IMR-90 (cell line): ENCODE results near the gene INO80.

Source experiments
- BHLHE40 ChIP-seq: fragments of 150-350 bp; IDR thresholded peaks from 2 replicates; pipeline ENCODE4 v1.6.1; 2016; ENCODE audit warnings: mild to moderate bottlenecking, low read depth, low read length
- CEBPB ChIP-seq: IDR thresholded peaks from 2 replicates; pipeline ENCODE4 v1.6.1; 2012; ENCODE audit warnings: low read depth, low read length, improper control_type of control experiment
- CHD1 ChIP-seq: IDR thresholded peaks from 2 replicates; pipeline ENCODE4 v1.6.1; 2012; ENCODE audit warnings: low read depth, low read length, improper control_type of control experiment
- CTCF ChIP-seq: conservative IDR thresholded peaks from 2 replicates; pipeline ENCODE4 v1.5.1; 2012; ENCODE audit warnings: mild to moderate bottlenecking, low read depth, low read length, improper control_type of control experiment
- ELK1 ChIP-seq: fragments of 150-350 bp; IDR thresholded peaks from 2 replicates; pipeline ENCODE4 v1.6.1; 2016; ENCODE audit warnings: low read depth, mild to moderate bottlenecking, low read length, moderate library complexity, borderline replicate concordance
- MAFK ChIP-seq: IDR thresholded peaks from 2 replicates; pipeline ENCODE4 v1.6.1; 2012; ENCODE audit warnings: low read depth, low read length, improper control_type of control experiment
- MAZ ChIP-seq: IDR thresholded peaks from 2 replicates; pipeline ENCODE4 v1.6.1; 2012; ENCODE audit warnings: low read depth, mild to moderate bottlenecking, low read length, improper control_type of control experiment, moderate library complexity, borderline replicate concordance
- MXI1 ChIP-seq: IDR thresholded peaks from 2 replicates; pipeline ENCODE4 v1.6.1; 2012; ENCODE audit warnings: low read depth, mild to moderate bottlenecking, low read length, moderate library complexity, borderline replicate concordance
- POLR2A ChIP-seq: IDR thresholded peaks from 2 replicates; pipeline ENCODE4 v1.6.1; 2012; ENCODE audit warnings: mild to moderate bottlenecking, low read depth, low read length
- RAD21 ChIP-seq: IDR thresholded peaks from 2 replicates; pipeline ENCODE4 v1.6.1; 2012; ENCODE audit warnings: low read length, improper control_type of control experiment
- RFX5 ChIP-seq: IDR thresholded peaks from 2 replicates; pipeline ENCODE4 v1.8.0; 2012; ENCODE audit warnings: low read depth, mild to moderate bottlenecking, low read length, moderate library complexity
- SMC3 ChIP-seq: fragments of 150-350 bp; IDR thresholded peaks from 2 replicates; pipeline ENCODE4 v1.6.1; 2016; ENCODE audit warnings: low read depth, mild to moderate bottlenecking, antibody characterized with exemption, low read length, moderate library complexity
- USF2 ChIP-seq: fragments of 150-350 bp; IDR thresholded peaks from 2 replicates; pipeline ENCODE4 v1.6.1; 2017; ENCODE audit warnings: mild to moderate bottlenecking, antibody characterized with exemption, low read length, low read depth

DNA sequence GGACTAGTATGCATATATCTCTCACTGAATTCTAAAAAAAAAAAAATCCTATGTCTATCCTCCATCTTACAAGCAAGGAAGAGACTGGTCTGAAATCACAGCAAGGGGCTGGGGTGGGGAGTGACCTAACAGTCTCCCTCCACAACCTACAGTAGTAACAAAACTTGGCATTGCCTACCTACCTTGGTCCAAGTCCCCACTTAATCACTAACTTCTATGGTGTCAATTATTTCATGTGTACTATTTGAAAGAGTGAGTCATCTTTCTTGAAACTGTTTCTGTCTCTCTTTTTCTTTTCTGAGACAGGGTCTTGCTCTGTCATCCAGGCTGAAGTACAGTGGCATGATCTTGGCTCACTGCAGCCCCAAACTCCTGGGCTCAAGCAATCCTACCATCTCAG is 126.0 kb downstream of the INO80 start:
- TF ChIP-seq CTCF (no peak), MXI1 (no peak), MAZ (no peak), MAFK (no peak), SMC3 (no peak), BHLHE40 (no peak), CEBPB (no peak), ELK1 (no peak), POLR2A (no peak), USF2 (no peak), RAD21 (no peak), CHD1 (no peak), RFX5 (no peak)
